ENCODE results near the gene PNLDC1.
"Not testable (repeated sequence)": the region's sequence is repeated elsewhere in the genome, so short reads cannot be mapped to it uniquely, and the experiment has no call there.

PNLDC1 gene

GRCh38 chr6:159819098-159819497, 19.0 kb downstream of the PNLDC1 start:
- DNase-seq (ENCODE audit: low read depth in 2 of 2) = no peak

- peak in 1 of 2 donors; percentile 7 for DNase-seq (ENCODE audit: low read depth in 2 of 2)
These were observed 20.0 kb downstream of the PNLDC1 start for GRCh38 chr6:159819932-159820640.

DNA sequence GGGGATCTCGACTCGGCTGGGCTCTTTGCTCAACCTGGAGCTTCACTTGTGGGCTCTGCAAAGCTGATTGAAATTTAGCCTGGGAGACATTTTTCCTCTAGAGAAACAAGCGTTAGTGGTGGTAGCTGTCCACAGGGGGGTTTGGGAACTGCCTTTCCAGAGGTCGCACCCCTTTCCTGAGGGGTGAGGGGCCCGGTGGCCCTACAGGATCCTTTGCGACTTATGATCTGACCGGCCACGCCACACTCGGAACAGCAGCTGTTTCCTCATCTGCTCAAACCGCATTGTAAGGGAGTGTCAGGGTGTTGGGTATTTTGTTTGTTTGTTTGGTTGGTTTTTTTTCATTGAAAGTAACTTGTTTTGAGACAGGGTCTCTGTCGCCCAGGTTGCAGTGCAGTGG, 21.0 kb downstream of the PNLDC1 start:
- no peak for DNase-seq (ENCODE audit: low read depth in 2 of 2)

- DNase-seq (ENCODE audit: low read depth in 2 of 2) = no peak
These were observed 21.6 kb downstream of the PNLDC1 start for GRCh38 chr6:159821726-159822125.

GRCh38 chr6:159823953-159824352, 23.9 kb downstream of the PNLDC1 start:
- DNase-seq (ENCODE audit: low read depth in 2 of 2) = no peak

DNA sequence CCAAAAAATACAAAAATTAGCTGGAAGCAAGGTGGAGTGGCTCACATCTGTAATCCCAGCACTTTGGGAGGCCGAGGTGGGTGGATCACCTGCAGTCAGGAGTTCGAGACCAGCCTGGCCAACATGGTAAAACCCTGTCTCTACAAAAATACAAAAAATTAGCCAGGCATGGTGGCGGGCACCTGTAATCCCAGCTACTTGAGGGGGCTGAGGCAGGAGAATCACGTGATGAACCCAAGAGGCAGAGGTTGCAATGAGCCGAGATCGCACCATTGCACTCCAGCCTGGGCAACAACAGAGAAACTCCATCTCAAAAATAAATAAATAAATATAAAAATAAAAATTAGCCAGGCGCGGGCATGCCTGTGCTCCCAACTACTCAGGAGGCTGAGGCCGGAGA, 24.6 kb downstream of the PNLDC1 start:
- DNase-seq (ENCODE audit: low read depth in 2 of 2) = not testable (repeated sequence)

GRCh38 chr6:159826004-159826403, 25.9 kb downstream of the PNLDC1 start:
- DNase-seq (ENCODE audit: low read depth in 2 of 2) = no peak

GRCh38 chr6:159826968-159827647, 27.0 kb downstream of the PNLDC1 start:
- no peak for DNase-seq (ENCODE audit: low read depth in 2 of 2)

- no peak for DNase-seq (ENCODE audit: low read depth in 2 of 2)
These were observed 28.0 kb downstream of the PNLDC1 start for GRCh38 chr6:159828074-159828473.

- DNase-seq (ENCODE audit: low read depth in 2 of 2) = no peak
These were observed 29.4 kb downstream of the PNLDC1 start for GRCh38 chr6:159829526-159829925.

DNA sequence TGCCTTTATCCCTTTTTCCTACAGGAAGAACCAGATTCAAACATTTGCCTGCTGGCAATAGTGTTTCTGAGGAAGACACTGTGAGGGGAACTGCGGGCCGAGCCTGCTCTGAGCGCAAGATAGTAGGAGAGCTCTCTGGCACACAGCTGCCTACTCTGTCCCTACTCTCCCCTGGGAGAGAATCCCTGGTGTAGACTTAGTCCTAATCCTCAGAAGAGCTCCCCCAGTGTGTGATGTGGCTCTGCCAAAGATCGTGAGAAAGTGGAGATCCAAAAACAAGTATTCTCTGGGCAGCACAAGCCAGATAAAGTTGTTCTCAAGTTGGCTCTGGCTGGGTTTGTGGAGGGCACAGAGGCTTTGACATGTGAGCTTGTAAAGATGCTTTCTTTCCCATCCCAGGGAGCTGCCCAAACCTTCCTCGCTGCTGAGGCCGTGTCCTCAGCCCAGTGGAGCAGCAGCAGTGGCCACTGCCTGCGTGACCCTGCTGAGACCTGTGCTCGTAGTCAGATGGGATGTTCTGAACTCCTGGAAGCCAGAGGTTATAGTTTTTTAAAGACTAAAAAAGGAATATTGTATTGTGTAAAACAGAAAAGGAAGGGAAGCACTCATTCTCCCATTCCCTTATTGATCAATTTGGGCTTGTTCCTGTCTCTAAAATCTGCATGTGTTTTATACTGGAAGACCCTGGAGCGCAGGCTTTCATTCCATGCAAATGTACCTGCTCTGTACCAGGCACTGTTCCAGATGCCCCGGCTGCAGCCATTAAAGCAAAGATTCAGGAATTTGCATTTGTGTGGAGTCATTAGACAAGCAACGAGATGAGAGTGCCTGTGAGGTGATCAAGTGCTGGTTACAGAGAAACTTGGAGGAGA, 30.7 kb downstream of the PNLDC1 start:
- no peak for DNase-seq (ENCODE audit: low read depth in 2 of 2)

DNA sequence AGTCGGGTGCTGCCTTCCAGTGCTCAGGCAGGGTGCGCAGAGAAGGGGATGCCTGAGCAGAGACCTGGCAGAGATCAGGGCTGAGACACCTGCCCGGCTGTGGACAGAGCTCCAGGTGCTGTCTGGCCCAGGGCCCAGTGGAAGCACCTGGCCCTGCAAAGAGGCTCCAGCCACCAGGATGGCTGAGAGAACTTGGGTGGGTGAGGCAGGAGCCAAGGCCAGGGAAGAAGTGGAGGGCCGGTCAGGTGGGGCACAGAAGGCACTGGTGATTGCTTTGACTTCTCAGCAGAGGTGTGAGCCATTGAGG, 31.2 kb downstream of the PNLDC1 start:
- DNase-seq (ENCODE audit: low read depth in 2 of 2) = no peak

- DNase-seq (ENCODE audit: low read depth in 2 of 2) = no peak
These were observed 32.9 kb downstream of the PNLDC1 start for GRCh38 chr6:159832946-159833345.

- no peak for DNase-seq (ENCODE audit: low read depth in 2 of 2)
These were observed 33.5 kb downstream of the PNLDC1 start for GRCh38 chr6:159833556-159833955.

GRCh38 chr6:159833997-159834603, 34.0 kb downstream of the PNLDC1 start:
- DNase-seq (ENCODE audit: low read depth in 2 of 2) = no peak

DNA sequence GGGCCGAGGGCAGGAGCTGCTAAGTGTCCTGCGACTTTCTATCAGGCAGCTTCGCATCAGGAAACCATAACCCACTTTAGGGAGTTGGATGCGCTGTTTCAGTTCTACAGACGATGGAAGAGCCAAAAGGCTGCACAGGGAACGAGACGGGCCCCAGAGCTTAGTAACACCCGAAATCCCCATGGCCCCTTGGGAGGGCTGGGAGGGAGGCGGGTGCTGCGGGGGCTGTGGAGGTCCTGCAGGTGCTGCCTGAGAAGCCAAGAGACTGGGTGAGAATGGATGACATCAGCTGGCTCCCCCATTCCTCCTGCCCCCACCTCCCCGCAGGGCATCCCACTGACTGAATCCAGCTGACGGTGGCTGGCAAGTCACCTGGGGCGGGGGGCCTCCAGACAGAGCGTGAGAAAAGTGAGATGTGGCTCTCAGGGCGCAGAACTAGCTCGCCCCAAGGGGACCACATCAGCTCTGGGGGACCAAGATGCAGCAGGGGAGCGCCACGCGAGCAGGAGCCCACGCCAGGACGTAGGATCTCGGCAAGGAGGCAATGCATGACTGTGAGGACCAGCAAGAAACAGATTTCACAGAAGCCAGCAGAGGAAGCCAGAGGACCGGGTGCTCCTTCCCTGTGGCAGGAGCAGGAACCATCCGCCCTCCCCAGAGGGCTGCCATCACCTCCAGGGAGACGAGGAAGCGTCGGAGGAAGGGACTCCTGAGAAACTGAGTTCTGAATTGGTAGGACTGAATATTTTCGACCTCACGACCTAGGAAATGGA, 36.8 kb downstream of the PNLDC1 start:
- no peak for DNase-seq (ENCODE audit: low read depth in 2 of 2)

GRCh38 chr6:159837511-159837910, 37.4 kb downstream of the PNLDC1 start:
- DNase-seq (ENCODE audit: low read depth in 2 of 2) = no peak

- no peak for DNase-seq (ENCODE audit: low read depth in 2 of 2)
These were observed 38.1 kb downstream of the PNLDC1 start for GRCh38 chr6:159838020-159838744.

- DNase-seq (ENCODE audit: low read depth in 2 of 2) = no peak
These were observed 42.0 kb downstream of the PNLDC1 start for GRCh38 chr6:159842035-159842434.

DNA sequence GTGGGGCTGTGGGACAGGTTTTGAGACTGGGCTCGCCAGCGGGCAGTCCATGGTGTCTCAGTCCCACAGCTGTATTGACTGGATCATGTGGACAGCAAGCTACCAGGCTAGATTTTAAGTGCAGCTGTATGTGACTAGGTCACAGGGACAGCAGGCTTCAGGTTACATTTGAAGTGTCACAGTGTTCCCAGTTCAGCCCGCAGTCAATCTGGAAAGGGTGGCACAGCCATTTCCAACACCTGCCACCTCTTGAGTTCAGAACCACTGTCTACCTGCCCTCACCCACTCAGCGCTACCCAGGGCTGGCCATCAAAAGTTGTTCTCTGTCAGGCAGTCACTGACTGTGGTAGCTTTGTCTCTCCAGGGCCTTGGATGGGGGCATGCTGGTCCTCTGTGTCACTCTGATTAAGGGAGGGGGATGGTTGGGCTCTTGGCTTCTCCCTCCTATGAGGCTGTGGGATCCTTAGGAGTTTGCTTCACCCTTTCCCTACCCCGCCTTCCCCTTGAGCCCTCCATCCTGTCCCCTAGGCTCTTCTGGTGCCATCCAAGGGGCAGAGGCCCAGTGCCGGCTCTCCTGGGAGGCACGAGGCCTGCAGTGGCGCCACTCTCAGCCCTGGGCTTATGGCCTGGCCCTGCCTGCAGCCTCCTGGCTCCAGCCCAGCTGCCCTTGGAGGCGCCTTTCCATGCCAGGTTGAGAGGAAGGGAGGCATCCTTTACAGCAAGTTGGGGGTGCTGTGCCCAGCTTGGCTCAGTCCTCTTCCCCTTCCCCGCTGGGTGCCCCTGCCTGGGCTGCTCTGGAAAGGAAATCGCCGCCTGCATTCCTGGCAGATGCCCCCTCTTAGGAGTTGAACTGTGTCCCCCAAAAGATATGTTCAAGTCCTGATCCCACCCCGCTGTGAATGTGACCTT, 44.9 kb downstream of the PNLDC1 start:
- no peak for DNase-seq (ENCODE audit: low read depth in 2 of 2)

Data from stimulated activated CD4-positive, alpha-beta T cell treated with anti-CD3 and anti-CD28 coated beads, Interleukin-15, amount 100 ng/mL, for 48 hours (primary cell).